ENCODE data around the gene SUN1.
"Not testable (repeated sequence)": the region's sequence is repeated elsewhere in the genome, so short reads cannot be mapped to it uniquely, and the experiment has no call there.

SUN1 gene

GRCh38 chr7:922334-923107, 90.2 kb downstream of the SUN1 start:
- no peak for DNase-seq

DNA sequence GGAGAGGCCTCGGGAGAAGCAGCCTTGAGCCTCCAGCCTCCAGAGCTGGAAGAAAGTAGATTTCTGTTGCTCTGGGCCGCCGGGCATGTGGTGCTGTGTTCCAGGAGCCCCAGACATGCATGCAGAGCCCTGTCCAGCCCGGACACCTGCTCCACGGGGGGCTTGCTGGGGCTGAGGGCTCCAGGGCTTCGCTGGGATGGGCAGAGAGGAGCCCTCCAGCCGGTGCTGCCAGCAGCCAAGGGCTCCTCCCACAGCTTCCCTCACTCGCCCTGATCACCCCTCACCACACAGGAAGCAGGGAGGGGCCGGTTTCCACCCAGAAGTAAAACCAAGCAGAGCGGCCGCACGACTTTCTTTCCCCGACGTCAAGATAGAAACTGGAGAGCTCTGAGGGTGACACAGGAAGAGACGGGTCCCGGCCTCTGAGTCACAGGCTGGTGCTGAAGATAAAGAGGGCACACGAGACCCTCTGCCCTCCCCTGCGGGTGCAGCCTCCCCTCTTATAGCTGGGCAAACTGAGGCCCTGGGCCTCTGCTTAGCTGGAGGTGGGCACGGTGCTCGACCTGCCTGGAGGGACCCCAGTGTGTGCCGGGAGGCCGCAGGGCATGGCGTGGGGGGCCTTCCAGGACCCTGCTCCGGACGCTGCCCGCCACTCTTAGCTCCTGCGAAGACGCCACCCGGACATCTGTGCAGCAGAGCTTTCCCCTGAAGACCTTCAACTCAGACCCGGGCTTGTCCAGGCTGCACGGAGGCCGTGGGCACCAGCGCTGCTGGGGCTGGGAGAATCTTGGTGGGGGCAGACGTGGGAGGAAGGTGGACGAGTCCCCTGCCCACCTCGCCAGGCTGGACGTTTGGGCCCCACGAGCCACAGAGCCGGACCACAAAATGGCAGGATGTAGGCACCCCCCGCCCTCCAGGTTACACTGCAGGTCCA, 91.1 kb downstream of the SUN1 start:
- no peak for DNase-seq

- not testable (repeated sequence) for DNase-seq
Observed at GRCh38 chr7:924042-924441, 91.8 kb downstream of the SUN1 start.

All from NCI-H1048 (cell line).